BJ (cell line): ENCODE measurements around the gene ESPNL. TPM values are rescaled to one million over a fixed set of nuclear protein-coding genes. Genes with fewer than 3 reads are reported as not detected.

Source experiments
- CTCF ChIA-PET: fragments of 350-600 bp; formaldehyde crosslinking; extraction: SDS; loops from one replicate; lab custom pipeline; 2021; ENCODE audit warnings: antibody characterized with exemption, inconsistent platforms; lab: Yijun Ruan, JAX
- POLR2A ChIA-PET: fragments of 300-600 bp; sonication (Branson Sonifier 250); formaldehyde crosslinking; extraction: SDS; loops from one replicate; lab custom pipeline; 2021; ENCODE audit warnings: antibody characterized with exemption; lab: Charles Lee
- DNase-seq: peaks from one replicate; pipeline ENCODE4 v3.0.0-alpha.2; 2011; ENCODE audit warnings: low read depth
- H3K27me3 ChIP-seq: 2 replicates; pipeline ENCODE4 v1.6.0; 2011; ENCODE audit warnings: low read length; ENCODE audit not compliant: control insufficient read depth, insufficient read depth
- H3K36me3 ChIP-seq: 2 replicates; pipeline ENCODE4 v1.5.1; 2011; ENCODE audit warnings: low read length; ENCODE audit not compliant: control insufficient read depth, insufficient read depth
- H3K4me3 ChIP-seq: 2 replicates; pipeline ENCODE4 v1.5.1; 2011; ENCODE audit warnings: low read depth, mild to moderate bottlenecking, control low read depth, low read length
- CTCF ChIP-seq: IDR thresholded peaks from 2 replicates; pipeline ENCODE4 v1.5.1; 2011; ENCODE audit warnings: low read depth, mild to moderate bottlenecking, control low read depth, inconsistent platforms, low read length, moderate library complexity; ENCODE audit not compliant: insufficient read depth
- polyA plus RNA-seq: library from polyadenylated mRNA; depleted of rRNA; stranded (reverse); fragments of >200 nt; gene quantifications from 2 replicates; pipeline ENCODE4 v1.2.3, GENCODE V29; 2011

Gene ESPNL
- polyA plus RNA-seq, 1 experiment, result 2.1 TPM

DNA sequence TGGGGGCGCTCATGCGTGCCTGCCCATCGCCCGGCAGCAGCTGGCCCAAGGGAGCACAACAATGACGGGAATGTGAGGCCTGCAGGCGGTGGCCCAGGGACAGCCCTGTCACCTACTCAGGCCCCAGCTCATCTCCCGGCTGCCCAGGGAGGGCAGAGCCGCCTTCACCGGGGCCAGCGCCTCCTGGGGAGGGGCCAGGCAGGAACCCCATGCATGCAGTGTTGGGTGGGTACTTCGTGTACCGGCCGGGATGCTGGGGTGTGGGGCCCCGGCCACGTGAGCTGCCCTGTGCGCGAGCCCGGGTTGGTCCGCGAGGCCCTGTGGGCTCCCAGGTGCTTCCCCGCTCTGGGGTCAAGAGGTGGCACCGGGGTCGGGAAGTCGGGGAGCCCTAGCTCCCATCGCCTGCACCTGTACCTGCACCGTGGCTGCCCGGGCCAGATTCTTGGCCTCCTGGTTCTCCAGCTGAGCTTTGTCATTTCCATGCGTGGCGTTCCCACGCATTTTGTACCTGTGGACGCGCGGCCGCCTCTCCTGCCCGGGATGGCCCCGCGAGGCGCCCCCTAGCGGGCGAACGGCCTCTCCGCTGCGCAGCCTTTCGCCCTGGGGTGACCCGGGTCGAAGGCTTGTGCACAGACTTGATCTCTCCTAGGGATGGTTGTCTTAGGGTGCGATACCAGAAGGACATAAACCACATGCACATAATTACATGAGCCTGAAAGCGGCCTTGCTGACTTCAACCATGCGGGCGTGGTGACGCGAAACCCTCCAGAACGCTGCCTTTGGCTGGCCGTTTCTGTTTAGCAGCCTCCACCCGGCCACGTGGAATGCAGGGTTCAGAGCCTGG is 39.3 kb downstream of the ESPNL start:
- no peaks in the 10 kb centered on the region for H3K36me3 ChIP-seq
- no peak for DNase-seq
- CTCF ChIA-PET, result interaction anchor here (1.3 kb wide), 1 partner anchor 113 kb away, joined by 3 read pairs; no protein-coding TSS in a partner anchor
- POLR2A ChIA-PET, result no interaction called here
- peak; percentile 41; the same call in 1 of the 2 replicates for TF ChIP-seq CTCF
- H3K27me3 ChIP-seq, result no peaks in the 10 kb centered on the region
- no peak overlapping the region for H3K4me3 ChIP-seq

- no peak overlapping the region for H3K4me3 ChIP-seq
- no peak for DNase-seq
- H3K36me3 ChIP-seq, result no peaks in the 10 kb centered on the region
- ChIA-PET CTCF (interaction anchor here (1.3 kb wide), 1 partner anchor 112 kb away, joined by 3 read pairs; no protein-coding TSS in a partner anchor), POLR2A (no interaction called here)
- TF ChIP-seq CTCF, result no peak
- no peaks in the 10 kb centered on the region for H3K27me3 ChIP-seq
Observed at GRCh38 chr2:238140040-238140439, 39.9 kb downstream of the ESPNL start.

DNA sequence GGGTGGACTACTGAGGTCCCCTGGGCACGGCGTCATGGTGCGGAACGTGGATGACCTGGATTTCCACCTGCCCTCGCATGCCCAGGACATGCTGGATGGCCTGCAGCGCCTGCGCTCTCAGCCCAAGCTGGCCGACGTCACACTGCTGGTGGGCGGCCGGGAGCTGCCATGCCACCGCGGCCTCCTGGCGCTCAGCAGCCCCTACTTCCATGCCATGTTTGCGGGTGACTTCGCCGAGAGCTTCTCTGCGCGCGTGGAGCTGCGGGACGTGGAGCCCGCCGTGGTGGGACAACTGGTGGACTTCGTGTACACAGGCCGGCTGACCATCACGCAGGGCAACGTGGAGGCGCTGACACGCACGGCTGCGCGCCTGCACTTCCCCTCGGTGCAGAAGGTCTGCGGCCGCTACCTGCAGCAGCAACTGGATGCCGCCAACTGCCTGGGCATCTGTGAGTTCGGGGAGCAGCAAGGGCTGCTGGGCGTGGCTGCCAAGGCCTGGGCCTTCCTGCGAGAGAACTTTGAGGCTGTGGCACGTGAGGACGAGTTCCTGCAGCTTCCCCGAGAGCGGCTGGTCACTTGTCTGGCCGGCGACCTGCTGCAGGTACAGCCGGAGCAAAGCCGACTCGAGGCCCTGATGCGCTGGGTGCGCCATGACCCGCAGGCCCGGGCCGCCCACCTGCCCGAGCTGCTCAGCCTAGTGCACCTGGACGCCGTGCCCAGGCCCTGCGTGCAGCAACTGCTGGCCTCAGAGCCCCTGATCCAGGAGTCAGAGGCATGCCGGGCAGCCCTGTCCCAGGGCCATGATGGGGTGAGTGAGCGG is 40.8 kb downstream of the ESPNL start:
- POLR2A ChIA-PET, result no interaction called here
- Histone ChIP-seq H3K4me3 (no peak overlapping the region), H3K36me3 (no peaks in the 10 kb centered on the region), H3K27me3 (no peaks in the 10 kb centered on the region)
- CTCF ChIA-PET, result interaction anchor here (0.6 kb wide), 1 partner anchor 282 kb away, joined by 3 read pairs; no protein-coding TSS in a partner anchor
- no peak for TF ChIP-seq CTCF
- no peak for DNase-seq

DNA sequence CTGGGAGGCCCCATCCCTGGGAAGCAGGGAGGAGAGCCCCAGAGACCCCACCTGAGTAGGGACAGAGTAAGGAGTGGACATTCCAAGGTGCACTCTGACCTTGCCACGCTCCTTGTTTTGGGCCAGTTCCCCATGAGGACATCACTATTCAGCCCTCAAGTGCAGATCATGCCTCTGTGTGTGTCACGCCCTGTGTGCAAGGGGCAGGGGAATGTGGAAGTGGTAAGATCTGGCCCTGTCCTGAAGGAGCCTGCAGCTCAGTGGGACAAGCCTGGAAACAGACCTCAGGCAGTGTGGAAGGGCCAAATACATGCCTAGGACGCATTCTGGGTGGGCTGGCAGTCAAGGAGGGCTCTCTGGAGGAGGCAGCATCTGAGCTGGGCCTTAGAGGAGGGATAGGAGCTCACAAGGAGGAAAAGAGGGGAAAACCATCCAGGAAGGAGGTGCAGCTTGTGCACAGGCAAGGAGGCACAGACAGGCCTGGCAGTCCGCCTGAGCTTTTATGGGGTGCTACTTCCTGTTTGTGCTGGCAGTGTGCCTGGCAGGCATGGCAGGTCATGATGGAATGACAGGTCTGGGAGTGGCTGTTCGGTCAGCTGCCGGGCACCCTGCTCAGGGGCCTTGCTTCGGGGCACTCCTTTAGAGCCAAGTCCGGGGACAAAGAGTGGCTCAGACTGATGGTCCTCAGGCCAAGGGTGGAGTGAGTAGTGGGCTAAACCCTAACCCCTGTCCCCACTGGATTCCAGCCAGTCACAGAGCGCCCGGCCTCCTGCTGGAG is 41.6 kb downstream of the ESPNL start:
- DNase-seq, result no peak
- ChIA-PET CTCF (interaction anchor here (0.6 to 1.4 kb wide), 3 partner anchors 11 to 283 kb away, joined by 3 to 4 read pairs (median 3); no protein-coding TSS in a partner anchor), POLR2A (no interaction called here)
- no peak for TF ChIP-seq CTCF
- Histone ChIP-seq H3K36me3 (no peaks in the 10 kb centered on the region), H3K4me3 (no peak overlapping the region), H3K27me3 (no peaks in the 10 kb centered on the region)
